Left colon (tissue), 2 donors: Measurements from ENCODE around the gene HECW1. TPM values are rescaled to one million over a fixed set of nuclear protein-coding genes. Genes with fewer than 3 reads are reported as not detected.
A peak's percentile ranks its signal among the peaks of the same experiment; 100 is the strongest.
"Not testable (repeated sequence)": the region's sequence is repeated elsewhere in the genome, so short reads cannot be mapped to it uniquely, and the experiment has no call there.

Source experiments
- ATAC-seq: fragments of 200-7000 bp; cut with Tn5 transposase; one replicate; pipeline ENCODE4 v1.9.1; 2020; ENCODE audit warnings: mild to moderate bottlenecking, moderate library complexity
- DNase-seq, 2 donors: peaks; one replicate each; pipeline ENCODE4 v3.0.0-alpha.2; 2020
- intact Hi-C, 2 donors: fragments of 100-400 bp; cut with DNase I in 1 of 2; cut with micrococcal nuclease in 1 of 2; formaldehyde crosslinking; loops; one replicate each; pipeline versions ENCODE4 v1.11.2 to v1.14.0; 2022; cut with DNase I, micrococcal nuclease
- total RNA-seq, 2 donors: library from RNA; stranded (reverse); fragmentation: NEBNext Ultra II Directional; extraction: Animal tissue kit (Norgen Biotek cat#: 25700); gene quantifications; one replicate each; pipeline ENCODE4 v1.2.1, GENCODE V29; 2021
- donor health status: DM: no; HTN: no; CAD: no.
- donor health status: DM: yes; HTN: yes; CAD: no.

The HECW1 gene
- total RNA-seq, 2 donors from 2014 or later, result 0.58 to 0.89 TPM

- ATAC-seq (no peak), DNase-seq (no peak)
- intact Hi-C loops, result no loop called here
Measured at GRCh38 chr7:43562383-43562782, 449.9 kb downstream of the HECW1 start.

DNA sequence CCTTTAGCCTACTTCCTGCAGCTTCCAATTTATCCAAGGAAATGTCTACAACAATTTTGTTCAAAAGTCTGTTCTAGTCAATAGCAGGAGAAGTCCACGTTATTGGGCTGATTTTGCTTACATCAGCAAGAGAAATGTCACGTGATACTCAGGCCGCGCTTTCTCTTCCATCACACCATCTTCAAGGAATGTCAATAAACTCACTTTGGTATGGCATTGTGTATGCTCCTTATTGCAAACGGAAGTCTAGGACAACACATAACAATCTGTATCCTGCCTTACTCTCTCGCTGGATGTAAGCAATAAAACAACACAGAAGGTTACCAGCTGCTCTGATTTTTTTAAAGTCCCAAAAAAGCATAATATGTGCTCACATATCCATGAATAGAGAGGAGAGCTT lies 453.3 kb downstream of the HECW1 start:
- DNase-seq (no peak), ATAC-seq (no peak)
- intact Hi-C loops, result no loop called here

DNA sequence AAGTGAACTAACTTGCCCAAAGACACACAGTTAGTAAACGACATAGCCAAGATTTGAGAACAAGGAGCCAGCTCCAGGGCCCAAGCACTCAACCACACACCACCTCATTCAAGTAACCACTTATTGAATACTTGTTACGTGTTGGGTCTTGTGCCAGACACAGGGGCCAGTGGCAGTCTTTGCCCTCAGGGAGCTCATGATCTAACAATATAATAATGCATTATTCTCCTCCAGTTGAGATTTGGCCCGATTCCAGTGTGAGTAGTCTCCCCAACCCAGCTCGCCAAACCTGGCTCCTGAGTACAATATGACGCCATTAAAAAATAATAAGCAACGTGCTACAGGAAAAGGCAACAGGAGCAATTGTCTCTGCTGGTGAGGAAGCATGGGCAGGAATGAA lies 456.1 kb downstream of the HECW1 start:
- intact Hi-C loops, result no loop called here
- ATAC-seq (no peak), DNase-seq (no peak)

GRCh38 chr7:43569424-43569823 lies 457.0 kb downstream of the HECW1 start:
- no peak for ATAC-seq
- intact Hi-C loops, result no loop called here
- no peak for DNase-seq

GRCh38 chr7:43570688-43571365 lies 458.4 kb downstream of the HECW1 start:
- DNase-seq (no peak), ATAC-seq (no peak)
- intact Hi-C loops, result no loop called here

- peak in 1 of 2 donors; percentile 32 for DNase-seq
- peak; percentile 54 for ATAC-seq
- intact Hi-C loops, result no loop called here
Measured at GRCh38 chr7:43572516-43573049, 460.1 kb downstream of the HECW1 start.

DNA sequence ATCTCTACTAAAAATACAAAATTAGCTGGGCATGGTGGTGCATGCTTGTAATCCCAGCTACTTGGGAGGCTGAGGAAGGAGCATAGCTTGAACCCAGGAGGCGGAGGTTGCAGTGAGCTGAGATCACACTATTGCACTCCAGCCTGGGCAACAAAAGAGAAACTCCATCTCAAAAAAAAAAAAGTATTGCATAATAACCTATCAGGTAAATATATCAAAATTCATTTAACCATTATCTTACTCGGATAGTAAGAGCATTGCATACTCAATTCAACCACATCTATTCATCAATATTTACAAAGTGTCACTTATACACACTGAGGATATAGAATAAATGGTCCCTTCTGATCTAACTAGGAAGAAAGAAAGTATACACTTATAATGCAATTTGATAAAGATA lies 461.4 kb downstream of the HECW1 start:
- ATAC-seq, intact Hi-C loops: not testable (repeated sequence)

GRCh38 chr7:43575506-43575905 lies 463.1 kb downstream of the HECW1 start:
- intact Hi-C loops, result no loop called here
- ATAC-seq, result no peak

More for the DNA sequence above, 461.4 kb downstream of the HECW1 start:
- DNase-seq, result not testable (repeated sequence)

DNA sequence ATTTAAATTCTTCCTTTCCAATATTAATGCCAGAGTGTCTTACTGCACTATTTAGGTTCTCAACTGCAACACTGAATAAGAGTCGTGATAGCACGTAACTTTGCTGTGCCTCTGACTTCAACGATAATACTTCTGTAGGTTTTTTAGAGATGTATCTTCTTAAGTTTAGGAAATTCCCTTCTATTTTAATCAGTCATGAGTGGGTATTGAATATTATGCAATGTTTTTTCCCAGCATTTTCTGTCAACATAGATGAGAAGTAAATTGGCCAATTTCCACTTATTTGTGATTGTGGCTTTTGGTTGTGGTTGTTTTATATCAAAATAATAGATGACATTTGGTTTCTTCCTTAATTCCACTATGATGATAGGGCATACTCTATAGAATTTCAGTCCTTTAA lies 463.8 kb downstream of the HECW1 start:
- DNase-seq, result no peak
- intact Hi-C loops, result no loop called here
- no peak for ATAC-seq

More at GRCh38 chr7:43575506-43575905, 463.1 kb downstream of the HECW1 start:
- no peak for DNase-seq

- intact Hi-C loops, result no loop called here
- DNase-seq (no peak), ATAC-seq (no peak)
Measured at GRCh38 chr7:43577485-43577951, 465.1 kb downstream of the HECW1 start.

DNA sequence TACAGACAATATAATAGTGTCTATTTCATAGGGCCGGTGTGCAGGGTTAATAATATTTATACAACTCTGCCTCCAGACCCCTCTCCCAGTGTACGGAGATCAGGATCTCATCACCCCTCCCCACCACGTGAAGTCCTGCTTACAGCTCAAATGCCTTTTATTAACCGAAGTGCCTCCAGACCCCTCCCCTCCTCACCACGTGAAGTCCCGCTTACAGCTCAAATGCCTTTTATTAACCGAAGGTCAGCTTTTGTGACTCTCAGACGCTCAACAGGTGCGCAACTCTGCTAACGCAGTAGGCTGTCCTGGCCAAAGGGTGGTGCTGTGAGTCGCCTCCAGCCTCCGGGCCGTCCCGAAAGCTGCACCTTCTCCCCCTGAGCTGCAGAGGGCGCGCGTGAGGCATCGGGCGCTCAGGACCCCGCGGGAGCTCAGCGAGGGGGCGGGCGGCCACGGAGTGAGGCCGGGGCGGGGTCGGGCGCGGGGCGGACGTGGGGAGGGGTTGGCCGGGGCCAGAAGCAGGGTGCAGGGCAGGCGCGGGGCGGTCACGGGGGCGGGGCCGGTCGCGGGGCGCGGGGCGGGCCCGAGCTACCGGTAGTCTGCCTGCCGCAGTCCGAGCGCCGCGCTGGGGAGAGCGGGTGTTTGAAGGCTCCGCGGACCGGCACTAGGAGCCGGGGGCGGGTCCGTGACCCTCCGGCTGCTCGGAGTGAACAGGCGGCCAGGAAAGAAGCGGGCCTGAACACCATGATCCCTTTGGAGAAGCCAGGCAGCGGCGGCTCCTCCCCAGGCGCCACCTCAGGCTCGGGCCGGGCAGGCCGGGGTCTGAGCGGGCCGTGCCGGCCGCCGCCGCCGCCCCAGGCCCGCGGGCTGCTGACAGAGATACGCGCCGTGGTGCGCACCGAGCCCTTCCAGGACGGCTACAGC lies 470.3 kb downstream of the HECW1 start, which contains the start of gene STK17A:
STK17A (plus strand) TSS at position 606 of the 921 bp plus-strand sequence; CDS start at position 742, 136 bp downstream.
- DNase-seq (peak; percentile 85 to 93), ATAC-seq (peak; percentile 87)
- intact Hi-C loops, result loop anchor here (5.0 kb wide), 4 partner anchors 115 to 255 kb away; no protein-coding TSS in a partner anchor

GRCh38 chr7:43583424-43584194 lies 471.2 kb downstream of the HECW1 start:
- ATAC-seq, result peak; percentile 57

DNA sequence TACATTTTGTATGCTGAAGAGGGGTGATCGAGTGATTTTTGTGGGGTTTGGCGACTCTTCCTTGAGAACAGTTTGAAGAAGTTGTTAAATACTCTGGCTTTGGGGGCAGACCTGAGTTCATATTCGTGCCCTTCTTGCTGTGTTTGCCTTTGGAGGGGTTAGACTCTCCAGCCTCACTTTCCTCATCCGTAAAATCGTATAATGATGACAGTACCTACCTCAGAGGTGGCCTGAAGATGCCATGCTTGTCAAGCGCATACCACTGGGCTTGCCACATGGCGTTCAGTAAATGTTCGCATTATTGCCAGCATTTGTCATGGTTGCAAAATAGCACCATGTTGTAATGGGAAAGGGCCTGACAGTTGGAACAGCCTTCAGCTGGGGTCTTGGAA lies 471.7 kb downstream of the HECW1 start:
- DNase-seq, result no peak
- intact Hi-C loops, result loop anchor here (5.0 kb wide), 4 partner anchors 113 to 253 kb away; no protein-coding TSS in a partner anchor
- peak; percentile 10 for ATAC-seq

More at GRCh38 chr7:43583424-43584194, 471.2 kb downstream of the HECW1 start:
- intact Hi-C loops, result loop anchor here (5.0 kb wide), 4 partner anchors 114 to 254 kb away; no protein-coding TSS in a partner anchor
- DNase-seq, result peak; percentile 60 to 82

DNA sequence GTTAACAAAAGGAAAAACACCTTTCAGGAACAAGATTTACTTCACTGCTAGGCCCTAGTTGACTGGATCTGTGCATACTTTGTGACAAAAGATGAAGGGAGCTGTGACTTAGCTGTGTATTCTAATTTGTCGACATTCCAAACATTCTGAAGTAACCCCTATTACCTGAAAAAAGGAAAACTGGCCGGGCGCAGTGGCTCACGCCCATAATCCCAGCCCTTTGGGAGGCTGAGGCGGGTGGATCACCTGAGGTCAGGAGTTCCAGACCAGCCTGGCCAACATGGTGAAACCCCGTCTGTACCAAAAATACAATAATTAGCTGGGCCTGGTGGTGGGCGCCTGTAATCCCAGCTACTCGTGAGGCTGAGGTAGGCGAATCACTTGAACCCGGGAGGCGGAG lies 472.3 kb downstream of the HECW1 start:
- ATAC-seq, DNase-seq: not testable (repeated sequence)
- intact Hi-C loops, result loop anchor here (5.0 kb wide), 4 partner anchors 113 to 253 kb away; no protein-coding TSS in a partner anchor

- ATAC-seq (no peak), DNase-seq (no peak)
- intact Hi-C loops, result no loop called here
Measured at GRCh38 chr7:43585562-43585961, 473.1 kb downstream of the HECW1 start.

DNA sequence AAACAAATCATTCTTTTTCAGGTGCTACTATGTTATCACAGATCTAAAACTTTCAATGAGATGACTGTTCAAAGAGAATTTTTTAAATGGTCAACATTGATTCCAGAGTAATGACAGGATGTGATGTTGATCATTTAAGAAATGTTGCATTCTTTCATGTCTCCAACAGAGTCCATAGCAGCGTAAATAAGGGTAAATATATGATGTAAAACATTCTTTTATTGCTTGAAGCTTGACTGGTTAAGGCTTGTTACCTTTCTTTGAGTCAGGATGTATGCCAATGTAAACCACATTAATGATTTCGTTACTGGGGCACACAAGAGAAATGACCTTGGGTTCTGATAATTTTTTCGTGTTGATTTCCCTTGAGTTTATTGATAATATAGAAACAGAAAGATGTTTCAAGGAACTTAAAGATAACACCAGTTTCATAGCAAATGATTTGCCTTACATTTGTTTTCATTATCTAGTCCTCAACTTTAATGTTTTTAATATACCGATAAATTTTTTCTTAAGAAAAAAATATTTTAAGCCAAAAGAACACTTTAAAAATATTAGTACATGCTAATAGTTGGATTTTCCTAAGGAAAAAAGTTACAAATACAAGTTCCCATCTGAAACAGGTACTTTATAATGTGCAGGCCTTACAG lies 473.9 kb downstream of the HECW1 start:
- no peak for DNase-seq
- intact Hi-C loops, result no loop called here
- ATAC-seq, result no peak

- DNase-seq (no peak), ATAC-seq (no peak)
- intact Hi-C loops, result no loop called here
Measured at GRCh38 chr7:43588477-43589132, 476.2 kb downstream of the HECW1 start.
